Kidney epithelial cell (primary cell): ENCODE results near the gene FAM186B. TPM values are rescaled to one million over a fixed set of nuclear protein-coding genes. Genes with fewer than 3 reads are reported as not detected.
"Not testable (repeated sequence)": the region's sequence is repeated elsewhere in the genome, so short reads cannot be mapped to it uniquely, and the experiment has no call there.

Experiments used
- DNase-seq: peaks from one replicate; pipeline ENCODE4 v3.0.0-alpha.2; 2010; ENCODE audit warnings: low read depth
- H3K27me3 ChIP-seq: 2 replicates; pipeline ENCODE4 v1.6.0; 2011; ENCODE audit warnings: low read length; ENCODE audit not compliant: control insufficient read depth, insufficient read depth
- H3K36me3 ChIP-seq: 2 replicates; pipeline ENCODE4 v1.5.1; 2011; ENCODE audit warnings: low read length; ENCODE audit not compliant: control insufficient read depth, insufficient read depth
- H3K4me3 ChIP-seq: 2 replicates; pipeline ENCODE4 v1.5.1; 2011; ENCODE audit warnings: low read depth, mild to moderate bottlenecking, control low read depth, low read length
- total RNA-seq: library from RNA; depleted of rRNA; stranded (reverse); fragments of >200 nt; gene quantifications from 2 replicates; pipeline ENCODE4 v1.2.3, GENCODE V29; 2015
- TF ChIP-seq, protein P1 (sequence below): IDR thresholded peaks from 2 replicates; pipeline ENCODE4 v1.5.1; 2011; ENCODE audit warnings: mild to moderate bottlenecking, moderate library complexity, low read length, control low read depth, inconsistent platforms; ENCODE audit not compliant: insufficient read depth, poor library complexity, severe bottlenecking

FAM186B gene
- total RNA-seq, 1 donor from 2014 or later: 0.21 TPM

GRCh38 chr12:49619286-49619685 lies 13.8 kb upstream of the FAM186B start:
- Histone ChIP-seq H3K4me3 (no peak overlapping the region), H3K27me3 (no peaks in the 10 kb centered on the region), H3K36me3 (no peaks in the 10 kb centered on the region)
- DNase-seq: no peak
- TF ChIP-seq, protein P1, sequence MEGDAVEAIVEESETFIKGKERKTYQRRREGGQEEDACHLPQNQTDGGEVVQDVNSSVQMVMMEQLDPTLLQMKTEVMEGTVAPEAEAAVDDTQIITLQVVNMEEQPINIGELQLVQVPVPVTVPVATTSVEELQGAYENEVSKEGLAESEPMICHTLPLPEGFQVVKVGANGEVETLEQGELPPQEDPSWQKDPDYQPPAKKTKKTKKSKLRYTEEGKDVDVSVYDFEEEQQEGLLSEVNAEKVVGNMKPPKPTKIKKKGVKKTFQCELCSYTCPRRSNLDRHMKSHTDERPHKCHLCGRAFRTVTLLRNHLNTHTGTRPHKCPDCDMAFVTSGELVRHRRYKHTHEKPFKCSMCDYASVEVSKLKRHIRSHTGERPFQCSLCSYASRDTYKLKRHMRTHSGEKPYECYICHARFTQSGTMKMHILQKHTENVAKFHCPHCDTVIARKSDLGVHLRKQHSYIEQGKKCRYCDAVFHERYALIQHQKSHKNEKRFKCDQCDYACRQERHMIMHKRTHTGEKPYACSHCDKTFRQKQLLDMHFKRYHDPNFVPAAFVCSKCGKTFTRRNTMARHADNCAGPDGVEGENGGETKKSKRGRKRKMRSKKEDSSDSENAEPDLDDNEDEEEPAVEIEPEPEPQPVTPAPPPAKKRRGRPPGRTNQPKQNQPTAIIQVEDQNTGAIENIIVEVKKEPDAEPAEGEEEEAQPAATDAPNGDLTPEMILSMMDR: no peak

DNA sequence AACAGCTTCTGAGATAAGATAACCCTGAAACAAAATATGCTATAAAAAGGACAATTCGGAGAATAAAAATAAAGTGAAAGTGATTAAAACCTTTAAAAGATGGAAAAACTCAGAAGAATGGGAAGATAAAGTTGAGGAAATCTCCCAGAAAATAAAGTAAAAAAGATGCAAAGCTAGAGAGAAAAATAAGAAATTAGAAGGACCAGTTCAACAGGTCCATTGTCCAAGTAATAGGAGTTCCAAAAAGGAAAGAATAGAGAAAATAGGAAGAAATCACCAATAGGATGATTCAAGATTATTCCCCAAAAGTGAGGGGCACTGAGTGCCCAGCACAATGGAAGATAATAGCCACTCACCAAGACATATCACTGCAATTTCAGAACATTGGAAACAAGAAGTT lies 13.1 kb upstream of the FAM186B start:
- Histone ChIP-seq H3K36me3 (no peaks in the 10 kb centered on the region), H3K4me3 (no peak overlapping the region), H3K27me3 (no peaks in the 10 kb centered on the region)
- no peak for DNase-seq
- TF ChIP-seq, protein P1: no peak

GRCh38 chr12:49616533-49617219 lies 11.2 kb upstream of the FAM186B start:
- no peaks in the 10 kb centered on the region for H3K36me3 ChIP-seq
- no peaks in the 10 kb centered on the region for H3K27me3 ChIP-seq
- H3K4me3 ChIP-seq: no peak overlapping the region
- TF ChIP-seq, protein P1: no peak
- DNase-seq: no peak

DNA sequence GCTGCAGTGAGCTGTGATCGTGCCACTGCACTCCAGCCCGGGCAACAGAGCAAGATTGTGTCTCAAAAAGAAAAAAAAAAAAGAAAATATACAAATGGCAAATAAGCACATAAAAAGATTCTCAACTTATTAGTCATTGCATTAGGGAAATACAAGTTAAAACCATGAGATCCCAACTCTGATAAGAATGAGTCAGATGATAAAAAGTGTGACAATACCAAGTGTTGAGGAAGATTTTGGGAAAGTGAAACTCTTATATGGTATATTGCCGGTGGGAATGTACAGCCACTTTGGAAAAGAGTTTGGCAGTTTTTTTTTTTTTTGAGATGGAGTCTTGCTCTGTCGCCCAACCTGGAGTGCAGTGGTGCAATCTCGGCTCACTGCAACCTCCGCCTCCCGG lies 10.3 kb upstream of the FAM186B start:
- TF ChIP-seq, protein P1: no peak
- no peak for DNase-seq
- no peak overlapping the region for H3K4me3 ChIP-seq
- H3K27me3 ChIP-seq: no peaks in the 10 kb centered on the region
- H3K36me3 ChIP-seq: no peaks in the 10 kb centered on the region

- no peaks in the 10 kb centered on the region for H3K36me3 ChIP-seq
- H3K27me3 ChIP-seq: peaks cover 2% of the 10 kb centered on the region
- H3K4me3 ChIP-seq: no peak overlapping the region
- TF ChIP-seq, protein P1: no peak
- DNase-seq: no peak
Observed at GRCh38 chr12:49612210-49612609, 6.8 kb upstream of the FAM186B start.

DNA sequence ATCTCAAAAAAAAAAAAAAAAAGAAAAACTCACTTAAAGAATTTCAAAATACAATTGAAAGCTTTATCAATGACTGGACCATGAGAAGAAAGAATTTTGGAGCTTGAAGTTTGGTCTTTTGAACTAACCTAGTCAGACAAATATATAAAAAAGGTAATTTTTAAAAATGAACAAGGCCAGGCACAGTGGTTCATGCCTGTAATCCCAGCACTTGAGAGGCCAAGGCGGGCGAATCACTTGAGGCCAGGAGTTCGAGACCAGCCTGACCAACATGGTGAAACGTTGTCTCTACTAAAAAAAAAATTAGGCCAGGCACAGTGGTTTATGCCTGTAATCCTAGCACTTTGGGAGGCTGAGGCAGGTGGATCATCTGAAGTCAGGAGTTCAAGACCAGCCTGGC lies 5.3 kb upstream of the FAM186B start:
- H3K4me3 ChIP-seq, H3K36me3 ChIP-seq, DNase-seq, H3K27me3 ChIP-seq: not testable (repeated sequence)
